ENCODE measurements around the gene APMAP.

- TF ChIP-seq CTCF (IDR thresholded peaks at IDR 0.05; ENCODE audit: insufficient read depth, low read length, poor library complexity, severe bottlenecking) = no peak
- TF ChIP-seq EZH2phosphoT487 (conservative IDR thresholded peaks at IDR 0.05; ENCODE audit: low read length) = no peak
Measured at GRCh38 chr20:25033265-25033923, 40.8 kb upstream of the APMAP start.
